Activated CD8-positive, alpha-beta memory T cell treated with anti-CD3 and anti-CD28 coated beads for 4 hours (primary cell): ENCODE data around the gene LST1.
"Not testable (repeated sequence)": the region's sequence is repeated elsewhere in the genome, so short reads cannot be mapped to it uniquely, and the experiment has no call there.

Experiments used
- DNase-seq, 2 donors: peaks; one replicate each; pipeline ENCODE4 v3.0.0-alpha.2; 2020; ENCODE audit warnings: low read depth in 2 of 2

Gene LST1

DNA sequence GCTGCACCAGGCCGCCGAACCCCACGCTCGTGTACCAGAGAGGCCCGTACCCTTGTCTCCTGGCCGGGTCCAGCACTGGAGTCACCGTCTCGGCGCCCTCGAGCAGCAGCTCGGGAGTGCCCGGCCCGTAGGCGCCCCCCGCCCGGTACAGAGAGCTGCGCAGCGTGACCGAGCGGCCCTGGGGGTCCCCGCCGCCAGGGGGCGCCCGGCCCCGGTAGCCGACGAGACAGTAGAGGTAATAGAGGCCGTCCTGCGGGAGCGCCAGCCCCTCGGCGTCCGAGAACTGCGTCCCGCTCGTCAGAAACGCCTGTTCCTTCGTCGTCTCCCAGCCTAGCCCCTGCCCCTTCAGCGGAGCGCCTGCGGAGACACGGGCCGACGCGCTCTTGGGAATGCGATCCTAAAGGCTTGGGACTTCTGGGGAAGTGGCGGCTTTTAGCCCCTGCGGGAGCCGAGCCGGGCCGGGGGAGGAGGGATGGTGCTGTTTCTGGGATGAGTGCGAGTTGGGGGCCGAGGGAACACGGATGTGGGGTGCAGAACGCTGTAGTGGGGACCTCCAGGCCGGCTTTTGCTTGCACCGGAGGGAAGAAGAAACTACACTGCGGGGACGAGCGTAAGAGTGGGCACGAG lies 5.2 kb upstream of the LST1 start:
- peak; percentile 75 to 83 for DNase-seq

- no peak for DNase-seq
Observed at GRCh38 chr6:31581434-31582229, 4.4 kb upstream of the LST1 start.

GRCh38 chr6:31582230-31582643 lies 3.8 kb upstream of the LST1 start, which contains the start of gene LTB:
Gene LTB (minus strand): TSS chr6:31582424. CDS start chr6:31582417, 7 bp downstream.
- no peak for DNase-seq

DNA sequence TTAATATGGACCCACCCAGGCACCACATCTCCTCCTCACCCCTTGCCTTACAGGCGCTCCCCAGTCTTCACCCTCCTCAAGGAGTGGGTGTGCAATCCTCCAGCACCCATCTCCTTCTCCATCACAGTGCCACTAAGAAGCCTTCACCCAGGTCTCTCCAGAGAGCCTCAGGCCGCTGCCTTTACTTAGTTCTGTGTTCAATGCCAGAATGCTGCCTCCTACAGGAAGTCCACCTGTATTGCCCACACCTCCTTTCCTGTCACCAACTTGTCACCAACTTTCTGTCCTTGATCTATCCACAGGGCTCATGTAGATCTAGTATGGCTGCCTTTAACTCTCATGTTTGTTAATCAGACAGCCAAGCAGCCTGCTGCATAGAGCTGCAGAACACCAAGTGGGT lies 586 bp upstream of the LST1 start:
- no peak for DNase-seq

DNA sequence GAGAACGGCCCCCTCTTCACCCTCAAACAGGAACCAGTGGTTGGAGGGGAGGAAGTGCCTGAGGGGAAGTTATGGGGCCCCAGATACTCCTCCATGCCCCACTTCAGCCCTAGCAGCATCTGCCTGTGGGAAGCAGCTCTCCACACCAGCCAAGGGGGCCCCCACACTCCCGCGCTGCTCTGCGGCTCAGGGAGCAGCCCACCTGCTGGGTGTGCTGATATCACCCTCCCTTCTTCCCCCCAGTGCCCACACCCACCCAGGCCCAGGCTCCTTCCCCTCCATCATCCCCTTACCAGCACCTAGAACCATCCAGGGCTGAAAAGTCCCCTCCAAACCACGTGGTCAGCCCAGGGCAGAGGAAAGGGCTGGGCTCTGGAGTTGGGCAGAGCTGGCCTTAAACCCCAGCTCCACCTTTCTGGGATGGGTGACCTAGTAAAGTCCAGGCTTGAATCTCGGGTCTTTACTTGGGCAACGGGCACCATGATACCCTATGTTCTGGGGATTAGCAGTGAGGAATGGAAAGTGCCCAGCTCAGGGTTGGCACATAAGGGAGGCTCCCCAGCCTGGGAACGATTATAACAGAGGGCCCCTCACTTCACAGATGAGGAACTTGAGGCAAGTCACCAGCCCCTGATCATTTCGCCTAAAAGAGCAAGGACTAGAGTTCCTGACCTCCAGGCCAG lies 663 bp downstream of the LST1 start:
- no peak for DNase-seq

DNA sequence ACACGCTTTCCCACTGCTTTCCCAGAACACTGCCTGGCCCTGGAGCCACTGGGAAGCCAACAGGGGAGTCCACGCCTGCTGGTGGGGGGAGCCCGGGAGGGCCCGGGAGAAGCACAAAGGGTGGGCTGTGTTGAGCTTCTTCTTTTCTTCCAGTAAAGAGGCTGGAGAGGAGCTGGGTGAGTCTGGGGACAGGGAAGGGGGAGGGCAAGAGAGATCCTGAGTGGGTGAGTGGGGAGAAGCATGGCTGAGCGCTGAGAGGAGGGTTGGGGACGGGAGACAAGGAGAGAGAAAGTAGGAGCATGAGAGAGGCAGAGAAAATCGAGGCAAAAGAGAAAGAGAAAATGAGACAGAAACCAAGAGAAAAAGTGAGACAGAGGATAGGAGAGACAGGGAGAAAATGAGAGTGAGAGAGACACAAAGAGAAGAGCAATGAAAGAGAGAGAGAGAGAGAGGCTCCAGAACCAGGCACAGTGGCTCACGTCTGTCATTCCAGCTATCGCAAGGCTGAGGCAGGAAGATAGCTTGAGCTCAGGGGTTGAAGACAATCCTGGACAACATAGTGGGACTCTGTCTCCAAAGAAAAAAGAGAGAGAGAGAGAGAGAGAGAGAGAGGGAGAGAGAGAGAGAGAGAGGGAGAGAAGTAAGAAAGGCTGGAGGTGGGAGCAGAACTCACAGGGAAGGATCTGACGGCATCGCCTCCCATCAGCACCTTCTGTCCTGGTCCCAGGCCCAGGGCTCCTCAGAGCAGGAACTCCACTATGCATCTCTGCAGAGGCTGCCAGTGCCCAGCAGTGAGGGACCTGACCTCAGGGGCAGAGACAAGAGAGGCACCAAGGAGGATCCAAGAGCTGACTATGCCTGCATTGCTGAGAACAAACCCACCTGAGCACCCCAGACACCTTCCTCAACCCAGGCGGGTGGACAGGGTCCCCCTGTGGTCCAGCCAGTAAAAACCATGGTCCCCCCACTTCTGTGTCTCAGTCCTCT lies 2.0 kb downstream of the LST1 start:
- DNase-seq: no peak

DNA sequence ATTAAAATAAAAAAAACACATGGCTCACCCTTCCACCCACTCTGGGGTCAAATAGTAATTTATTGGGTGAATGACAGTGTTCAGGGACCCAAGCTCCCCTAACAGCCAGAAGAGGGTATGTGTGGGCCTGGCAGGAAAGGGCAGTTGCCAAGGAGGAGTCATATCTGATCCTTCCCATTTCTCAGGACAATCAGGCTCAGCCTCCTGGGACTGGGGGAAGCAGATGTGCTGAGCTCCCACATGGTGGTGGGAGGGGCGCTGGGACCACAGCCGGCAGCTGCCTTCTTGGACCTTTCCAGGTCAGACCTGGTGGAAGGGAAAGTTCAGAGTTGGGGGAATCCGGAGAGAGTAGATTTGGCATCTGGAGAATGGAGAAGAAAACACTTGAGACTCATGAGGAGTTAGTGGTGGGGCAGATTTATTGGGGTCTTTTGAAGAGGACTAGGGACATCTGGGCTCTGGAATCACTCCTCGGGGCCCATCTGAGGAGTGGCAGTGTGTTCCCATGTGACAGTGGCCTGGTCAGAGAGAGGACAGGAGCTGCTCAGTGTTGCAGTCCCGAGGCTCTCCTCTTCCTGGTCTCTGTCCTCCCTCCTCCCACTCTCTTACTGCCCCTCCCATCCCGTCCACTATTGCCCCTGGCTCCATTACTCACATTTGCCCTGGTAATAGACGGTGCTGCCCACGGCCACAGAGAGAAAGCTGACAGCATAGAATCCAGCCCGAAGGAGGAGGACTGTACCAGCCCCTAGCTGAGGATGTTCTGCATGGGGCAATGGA lies 3.0 kb downstream of the LST1 start:
- DNase-seq: no peak

- not testable (repeated sequence) for DNase-seq
Observed at GRCh38 chr6:31590691-31591090, 4.6 kb downstream of the LST1 start.

GRCh38 chr6:31592396-31592771 lies 6.3 kb downstream of the LST1 start:
- DNase-seq: no peak

DNA sequence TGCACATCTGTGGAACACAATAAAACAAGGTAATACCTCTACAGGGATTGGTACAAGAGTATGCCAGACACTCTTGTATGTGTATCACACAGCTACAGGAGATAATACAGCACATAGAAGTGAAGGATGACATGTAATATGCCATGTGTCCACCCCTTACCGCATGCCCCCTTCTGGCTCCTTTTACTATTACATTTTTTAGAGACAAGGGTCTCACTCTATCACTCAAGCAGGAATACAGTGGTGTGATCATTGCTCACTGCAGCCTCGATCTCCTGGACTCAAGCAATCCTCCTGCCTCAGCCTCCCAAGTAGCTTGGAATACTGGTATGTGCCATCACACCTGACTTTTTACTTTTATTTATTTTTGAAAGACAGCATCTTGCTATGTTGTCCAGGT lies 10.9 kb downstream of the LST1 start:
- DNase-seq: no peak

DNA sequence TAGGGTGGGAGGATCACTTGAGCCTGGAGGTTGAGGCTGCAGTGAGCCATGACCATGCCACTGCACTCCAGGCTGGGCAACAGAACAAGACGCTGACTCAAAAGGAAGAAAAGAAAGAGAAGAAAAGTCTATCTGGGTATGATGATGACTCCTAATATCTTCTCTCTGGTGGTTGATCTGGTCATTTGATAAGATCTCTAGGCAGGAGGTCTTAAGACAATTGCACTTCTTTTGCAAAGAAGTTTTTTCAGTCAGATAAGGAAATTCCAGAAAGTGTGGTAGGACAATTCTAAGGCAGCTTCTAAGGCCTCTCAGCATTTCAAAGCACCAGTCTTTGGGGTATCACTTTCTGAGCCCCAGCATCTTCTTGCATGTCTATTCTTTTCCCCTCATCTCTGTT lies 21.2 kb downstream of the LST1 start:
- no peak for DNase-seq

DNA sequence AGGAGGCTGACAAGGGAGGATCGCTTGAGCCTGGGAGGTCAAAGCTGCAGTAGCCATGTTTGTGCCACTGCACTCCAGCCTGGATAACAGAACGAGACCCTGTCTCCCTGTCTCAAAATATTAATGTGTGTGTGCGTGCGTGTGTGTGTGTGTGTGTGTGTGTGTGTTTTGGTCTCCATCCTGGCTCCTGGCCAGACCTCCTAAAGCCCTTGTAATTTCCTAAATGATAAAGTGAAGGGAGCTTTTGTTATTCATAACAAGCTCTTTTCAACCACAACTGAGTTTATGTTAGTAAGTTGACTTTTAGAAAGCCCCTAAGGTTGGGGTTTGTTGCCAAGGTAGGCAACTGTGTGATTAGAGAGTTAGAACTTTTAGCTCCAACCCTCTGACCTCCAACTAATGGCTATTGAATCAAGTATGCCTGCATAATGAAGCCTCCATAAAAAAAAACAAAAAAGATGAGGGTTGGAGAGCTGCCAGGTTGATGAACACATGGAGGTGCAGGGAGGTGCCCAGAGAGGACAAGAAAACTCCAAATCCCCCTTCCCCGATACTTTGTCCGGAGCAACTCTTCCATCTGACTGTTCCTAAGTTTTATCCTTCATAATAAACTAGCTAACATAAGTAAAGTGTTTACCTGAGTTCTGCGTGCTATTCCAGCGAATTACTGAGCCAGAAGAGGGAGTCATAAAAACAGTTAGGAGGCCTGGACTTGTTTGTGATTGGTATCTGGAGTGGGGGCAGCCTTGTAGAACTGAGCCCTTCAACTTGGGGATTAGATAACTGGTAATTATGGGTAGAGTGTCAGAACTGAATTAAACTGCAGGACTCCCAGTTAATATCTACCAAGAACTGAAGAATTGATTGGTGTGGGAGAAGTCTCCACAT lies 23.7 kb downstream of the LST1 start:
- DNase-seq: no peak

GRCh38 chr6:31610968-31611367 lies 24.9 kb downstream of the LST1 start:
- DNase-seq: no peak

GRCh38 chr6:31614075-31614619 lies 28.1 kb downstream of the LST1 start:
- DNase-seq: no peak

- no peak for DNase-seq
Observed at GRCh38 chr6:31614684-31615578, 28.9 kb downstream of the LST1 start, which contains the start of gene AIF1. Gene AIF1 (plus strand): TSS chr6:31615234. CDS start chr6:31615330, 96 bp downstream.

GRCh38 chr6:31615748-31616147 lies 29.7 kb downstream of the LST1 start:
- DNase-seq: no peak

- no peak for DNase-seq
Observed at GRCh38 chr6:31617010-31617409, 30.9 kb downstream of the LST1 start.
